ENCODE measurements around the gene TDRD15. TPM values are rescaled to one million over a fixed set of nuclear protein-coding genes. Genes with fewer than 3 reads are reported as not detected.
"Not testable (repeated sequence)": the region's sequence is repeated elsewhere in the genome, so short reads cannot be mapped to it uniquely, and the experiment has no call there.

TDRD15 gene
- total RNA-seq (2014; rRNA removed; shearing (Covaris generic)): not detected in 2 replicates
- polyA plus RNA-seq (2015; cell fraction: cytosol; rRNA removed): 0.01 TPM in 1 of 2 replicates, not detected in the other
- not detected in 2 replicates for polyA plus RNA-seq (2015; cell fraction: nucleus; rRNA removed)

DNA sequence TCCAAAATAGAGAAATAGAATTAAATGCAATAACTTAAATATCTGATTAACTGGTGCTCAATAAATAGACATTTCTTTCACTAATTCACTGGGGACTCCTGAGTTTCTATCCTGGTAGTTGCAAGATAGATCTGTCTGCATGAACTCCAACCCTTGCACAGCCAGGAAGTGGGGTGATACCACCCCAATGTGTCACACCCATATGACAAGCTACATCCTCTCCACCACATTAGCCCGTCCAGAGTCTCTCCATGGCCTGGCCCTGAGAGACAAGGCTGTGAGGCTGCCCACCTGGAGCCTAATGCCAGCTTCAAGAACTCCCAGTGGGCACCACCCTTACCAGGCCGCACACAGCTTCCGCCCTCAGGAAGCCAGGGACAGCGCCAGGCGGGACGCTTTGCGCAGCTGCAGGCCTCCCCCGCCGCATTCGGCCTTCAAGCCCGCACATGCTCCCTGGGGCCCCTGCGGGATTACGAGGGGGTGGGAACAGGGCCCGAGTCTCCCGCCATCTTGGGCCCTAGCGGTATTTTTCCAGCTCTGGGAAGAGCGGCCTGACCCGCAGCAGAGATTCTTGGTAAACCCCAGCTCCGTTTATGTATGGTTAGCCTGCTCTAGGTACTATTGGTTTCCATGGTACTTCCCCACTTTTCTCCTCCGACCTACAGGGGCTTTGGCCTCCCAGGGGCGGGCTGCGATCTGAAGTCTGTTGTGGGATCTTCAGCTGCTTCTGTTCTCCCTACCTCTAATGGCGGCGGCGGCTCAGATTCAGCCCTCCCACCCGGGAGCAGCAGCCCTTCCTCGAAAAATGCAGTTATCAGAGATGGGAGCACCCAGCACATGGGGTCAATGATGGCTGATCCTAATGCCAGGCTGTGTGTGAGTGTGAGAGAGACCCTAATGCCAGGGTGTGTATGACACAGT is at the start of gene TDRD15:
TSS of gene TDRD15 (plus strand) at position 496 of the 921 bp plus-strand sequence. CDS start 13,500 bp downstream, outside the sequence.
- DNase-seq (ENCODE audit: low read depth): peak; percentile 22

GRCh38 chr2:21078296-21078695 is 45.5 kb upstream of the TDRD15 start:
- DNase-seq (ENCODE audit: low read depth): no peak

DNA sequence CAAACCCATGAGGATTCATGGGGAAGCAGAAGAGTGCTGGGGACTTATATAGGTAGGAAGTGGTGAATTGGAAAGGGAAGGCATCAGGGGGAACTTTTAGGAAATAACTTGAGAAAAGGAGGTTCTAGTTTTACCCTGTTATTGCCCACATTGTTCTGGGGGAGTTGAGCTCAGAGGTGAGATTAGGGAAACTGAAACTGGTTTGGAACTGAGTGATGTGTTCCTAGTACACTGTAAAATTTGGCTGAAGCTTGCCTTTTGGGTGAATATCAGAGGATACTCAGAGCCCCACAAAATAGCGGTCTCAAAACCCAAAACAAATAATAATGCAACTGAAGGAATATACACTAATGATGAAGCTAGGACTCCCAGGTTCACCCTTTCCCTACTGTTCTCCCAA is 40.3 kb upstream of the TDRD15 start:
- no peak for DNase-seq (ENCODE audit: low read depth)

DNA sequence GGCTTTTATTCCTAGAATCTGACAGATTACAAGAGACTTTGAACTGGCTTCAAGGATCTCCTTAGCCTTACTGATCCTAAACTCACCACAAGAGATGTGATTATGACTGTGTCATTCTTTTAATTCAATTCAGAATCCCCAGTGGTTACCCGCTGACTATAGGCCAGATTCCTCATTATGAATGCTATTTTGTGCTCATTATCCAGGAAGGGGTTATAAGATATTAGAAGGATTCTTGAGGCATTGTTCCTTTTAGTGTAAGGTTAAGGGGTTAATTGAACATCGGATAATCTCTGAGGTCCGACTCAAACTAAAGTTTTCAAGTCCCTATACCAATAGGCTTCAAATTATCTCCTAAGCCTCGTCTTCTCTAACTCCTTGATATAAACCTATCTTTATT is 39.4 kb upstream of the TDRD15 start:
- no peak for DNase-seq (ENCODE audit: low read depth)

GRCh38 chr2:21092308-21092869 is 31.4 kb upstream of the TDRD15 start:
- no peak for DNase-seq (ENCODE audit: low read depth)

- DNase-seq (ENCODE audit: low read depth): no peak
Observed at GRCh38 chr2:21095178-21095577, 28.6 kb upstream of the TDRD15 start.

GRCh38 chr2:21095714-21096113 is 28.1 kb upstream of the TDRD15 start:
- DNase-seq (ENCODE audit: low read depth): no peak

DNA sequence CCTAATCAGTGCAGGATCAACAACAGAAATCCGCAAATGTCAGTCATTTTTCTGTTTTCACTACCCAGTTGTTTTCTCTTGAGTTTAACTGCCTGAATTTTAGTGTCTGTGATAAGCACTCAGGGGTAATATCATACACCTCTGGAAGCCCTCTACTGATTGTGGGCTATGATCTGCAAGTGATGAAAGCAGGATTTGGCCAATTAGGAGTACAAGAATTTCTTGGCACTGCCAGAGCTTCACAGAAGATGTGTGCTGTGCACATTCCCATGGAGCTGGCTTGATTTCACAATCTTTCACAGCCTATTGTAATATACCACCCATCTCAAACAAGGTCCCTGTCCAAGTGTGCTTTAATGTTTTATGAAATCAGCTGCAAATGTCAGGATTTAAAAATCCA is 27.3 kb upstream of the TDRD15 start:
- no peak for DNase-seq (ENCODE audit: low read depth)

GRCh38 chr2:21097331-21097730 is 26.4 kb upstream of the TDRD15 start:
- no peak for DNase-seq (ENCODE audit: low read depth)

DNA sequence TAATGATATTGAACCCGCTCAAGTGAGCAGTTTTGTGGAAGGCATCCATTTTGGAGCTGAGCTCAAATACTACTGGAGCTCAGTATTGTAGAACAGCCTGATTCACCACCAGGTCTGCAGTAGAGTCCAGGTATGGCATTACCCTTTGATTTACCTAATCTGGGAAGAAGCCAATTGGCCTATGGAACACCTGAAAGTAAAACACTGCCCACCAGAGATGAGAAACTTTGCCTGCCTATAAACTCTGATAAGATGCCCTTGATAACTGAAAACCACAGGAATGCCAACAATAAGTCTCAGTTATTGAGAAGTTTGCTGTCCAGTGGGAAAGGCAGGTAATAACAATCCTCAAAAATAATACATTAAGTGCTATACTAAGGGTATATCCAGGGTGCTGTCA is 25.5 kb upstream of the TDRD15 start:
- DNase-seq (ENCODE audit: low read depth): no peak

- DNase-seq (ENCODE audit: low read depth): no peak
Observed at GRCh38 chr2:21099281-21099907, 24.4 kb upstream of the TDRD15 start.

- DNase-seq (ENCODE audit: low read depth): not testable (repeated sequence)
Observed at GRCh38 chr2:21101514-21102155, 22.1 kb upstream of the TDRD15 start.

- no peak for DNase-seq (ENCODE audit: low read depth)
Observed at GRCh38 chr2:21102356-21102755, 21.4 kb upstream of the TDRD15 start.

- DNase-seq (ENCODE audit: low read depth): no peak
Observed at GRCh38 chr2:21103274-21103891, 20.4 kb upstream of the TDRD15 start.

GRCh38 chr2:21104030-21104660 is 19.6 kb upstream of the TDRD15 start:
- DNase-seq (ENCODE audit: low read depth): no peak

- no peak for DNase-seq (ENCODE audit: low read depth)
Observed at GRCh38 chr2:21111012-21111411, 12.8 kb upstream of the TDRD15 start.

GRCh38 chr2:21117688-21118087 is 6.1 kb upstream of the TDRD15 start:
- no peak for DNase-seq (ENCODE audit: low read depth)

GRCh38 chr2:21118302-21118920 is 5.4 kb upstream of the TDRD15 start:
- DNase-seq (ENCODE audit: low read depth): peak; percentile 29

- DNase-seq (ENCODE audit: low read depth): peak; percentile 6
Observed at GRCh38 chr2:21131861-21132260, 8.1 kb downstream of the TDRD15 start.

GRCh38 chr2:21135585-21135984 is 11.8 kb downstream of the TDRD15 start:
- DNase-seq (ENCODE audit: low read depth): no peak

Data from HT1080 (cell line).